Measurements from ENCODE around the gene RTEL1. TPM values are rescaled to one million over a fixed set of nuclear protein-coding genes. Genes with fewer than 3 reads are reported as not detected.

RTEL1 gene, protein sequence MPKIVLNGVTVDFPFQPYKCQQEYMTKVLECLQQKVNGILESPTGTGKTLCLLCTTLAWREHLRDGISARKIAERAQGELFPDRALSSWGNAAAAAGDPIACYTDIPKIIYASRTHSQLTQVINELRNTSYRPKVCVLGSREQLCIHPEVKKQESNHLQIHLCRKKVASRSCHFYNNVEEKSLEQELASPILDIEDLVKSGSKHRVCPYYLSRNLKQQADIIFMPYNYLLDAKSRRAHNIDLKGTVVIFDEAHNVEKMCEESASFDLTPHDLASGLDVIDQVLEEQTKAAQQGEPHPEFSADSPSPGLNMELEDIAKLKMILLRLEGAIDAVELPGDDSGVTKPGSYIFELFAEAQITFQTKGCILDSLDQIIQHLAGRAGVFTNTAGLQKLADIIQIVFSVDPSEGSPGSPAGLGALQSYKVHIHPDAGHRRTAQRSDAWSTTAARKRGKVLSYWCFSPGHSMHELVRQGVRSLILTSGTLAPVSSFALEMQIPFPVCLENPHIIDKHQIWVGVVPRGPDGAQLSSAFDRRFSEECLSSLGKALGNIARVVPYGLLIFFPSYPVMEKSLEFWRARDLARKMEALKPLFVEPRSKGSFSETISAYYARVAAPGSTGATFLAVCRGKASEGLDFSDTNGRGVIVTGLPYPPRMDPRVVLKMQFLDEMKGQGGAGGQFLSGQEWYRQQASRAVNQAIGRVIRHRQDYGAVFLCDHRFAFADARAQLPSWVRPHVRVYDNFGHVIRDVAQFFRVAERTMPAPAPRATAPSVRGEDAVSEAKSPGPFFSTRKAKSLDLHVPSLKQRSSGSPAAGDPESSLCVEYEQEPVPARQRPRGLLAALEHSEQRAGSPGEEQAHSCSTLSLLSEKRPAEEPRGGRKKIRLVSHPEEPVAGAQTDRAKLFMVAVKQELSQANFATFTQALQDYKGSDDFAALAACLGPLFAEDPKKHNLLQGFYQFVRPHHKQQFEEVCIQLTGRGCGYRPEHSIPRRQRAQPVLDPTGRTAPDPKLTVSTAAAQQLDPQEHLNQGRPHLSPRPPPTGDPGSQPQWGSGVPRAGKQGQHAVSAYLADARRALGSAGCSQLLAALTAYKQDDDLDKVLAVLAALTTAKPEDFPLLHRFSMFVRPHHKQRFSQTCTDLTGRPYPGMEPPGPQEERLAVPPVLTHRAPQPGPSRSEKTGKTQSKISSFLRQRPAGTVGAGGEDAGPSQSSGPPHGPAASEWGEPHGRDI (N-terminal part only)
- total RNA-seq: 14.7 and 16.0 TPM in 2 replicates

DNA sequence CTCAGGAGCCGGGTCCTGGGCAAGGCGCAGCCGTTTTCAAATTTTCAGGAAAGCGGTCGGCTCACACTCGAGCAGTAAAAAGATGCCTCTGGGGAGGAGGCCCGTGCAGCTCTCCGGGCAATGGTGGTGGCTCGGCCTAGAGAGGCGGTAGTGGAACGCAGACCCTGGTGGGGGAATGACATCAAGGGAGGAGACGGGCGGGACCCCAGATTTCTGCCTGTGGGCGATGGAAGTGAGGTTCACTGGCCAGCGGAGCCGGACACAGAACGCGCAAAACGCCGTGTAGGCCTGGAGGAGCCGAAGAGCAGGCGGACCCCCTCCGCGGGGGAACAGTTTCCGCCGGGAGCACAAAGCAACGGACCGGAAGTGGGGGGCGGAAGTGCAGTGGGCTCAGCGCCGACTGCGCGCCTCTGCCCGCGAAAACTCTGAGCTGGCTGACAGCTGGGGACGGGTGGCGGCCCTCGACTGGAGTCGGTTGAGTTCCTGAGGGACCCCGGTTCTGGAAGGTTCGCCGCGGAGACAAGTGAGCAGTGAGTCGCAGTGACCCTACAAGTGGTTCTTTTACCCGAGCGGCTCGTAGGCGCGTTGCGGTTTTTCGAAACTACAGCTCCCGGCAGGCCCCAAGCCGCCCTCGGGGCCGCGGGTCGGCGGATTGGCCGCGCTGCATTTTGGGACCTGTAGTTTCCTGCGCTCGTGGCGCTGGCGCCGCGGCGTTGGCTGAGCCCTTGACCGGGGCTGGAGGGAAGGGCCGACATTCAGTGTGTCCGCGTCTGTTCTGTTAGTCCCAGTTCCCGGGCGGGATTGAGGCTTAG is at the start of gene RTEL1:
TSS of gene RTEL1 (plus strand) at position 376 of the 812 bp plus-strand sequence. CDS start 1,091 bp downstream, outside the sequence.

DNA sequence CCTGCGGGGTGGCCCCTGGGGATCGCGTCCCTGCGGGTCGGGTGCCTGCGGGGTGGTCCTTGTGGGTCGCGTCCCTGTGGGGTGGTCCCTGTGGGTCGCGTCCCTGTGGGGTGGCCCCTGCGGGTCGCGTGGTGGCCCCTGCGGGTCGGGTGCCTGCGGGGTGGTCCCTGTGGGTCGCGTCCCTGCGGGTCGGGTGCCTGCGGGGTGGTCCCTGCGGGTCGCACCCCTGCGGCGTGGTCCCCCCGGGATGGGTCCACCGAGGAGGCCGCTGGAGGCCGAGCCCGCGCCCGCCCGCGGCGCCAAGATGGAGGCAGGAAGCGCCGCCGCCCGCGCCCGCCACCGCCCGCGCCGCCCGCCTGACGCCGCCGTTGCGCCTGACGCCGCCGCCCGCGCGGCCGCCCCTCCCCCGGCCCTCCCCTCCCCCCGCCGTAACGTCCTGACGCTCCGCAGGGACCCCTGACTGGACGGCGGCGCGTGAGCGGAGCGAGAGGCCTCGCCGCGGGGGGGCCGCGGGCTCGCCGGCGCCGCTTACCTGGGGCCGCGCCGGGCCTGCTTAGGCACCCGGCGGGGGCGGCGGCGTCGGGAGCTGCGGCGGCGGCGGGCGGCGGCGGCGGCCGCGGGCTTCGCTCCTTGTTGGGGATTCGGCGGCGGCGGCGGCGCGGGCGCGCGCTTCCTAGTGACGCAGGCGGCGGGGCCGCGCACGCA is 31.5 kb upstream of the RTEL1 start, which contains the start of gene GMEB2:
TSS of gene GMEB2 (minus strand) at position 678 of the 705 bp plus-strand sequence. CDS start 7,704 bp downstream, outside the sequence.

DNA sequence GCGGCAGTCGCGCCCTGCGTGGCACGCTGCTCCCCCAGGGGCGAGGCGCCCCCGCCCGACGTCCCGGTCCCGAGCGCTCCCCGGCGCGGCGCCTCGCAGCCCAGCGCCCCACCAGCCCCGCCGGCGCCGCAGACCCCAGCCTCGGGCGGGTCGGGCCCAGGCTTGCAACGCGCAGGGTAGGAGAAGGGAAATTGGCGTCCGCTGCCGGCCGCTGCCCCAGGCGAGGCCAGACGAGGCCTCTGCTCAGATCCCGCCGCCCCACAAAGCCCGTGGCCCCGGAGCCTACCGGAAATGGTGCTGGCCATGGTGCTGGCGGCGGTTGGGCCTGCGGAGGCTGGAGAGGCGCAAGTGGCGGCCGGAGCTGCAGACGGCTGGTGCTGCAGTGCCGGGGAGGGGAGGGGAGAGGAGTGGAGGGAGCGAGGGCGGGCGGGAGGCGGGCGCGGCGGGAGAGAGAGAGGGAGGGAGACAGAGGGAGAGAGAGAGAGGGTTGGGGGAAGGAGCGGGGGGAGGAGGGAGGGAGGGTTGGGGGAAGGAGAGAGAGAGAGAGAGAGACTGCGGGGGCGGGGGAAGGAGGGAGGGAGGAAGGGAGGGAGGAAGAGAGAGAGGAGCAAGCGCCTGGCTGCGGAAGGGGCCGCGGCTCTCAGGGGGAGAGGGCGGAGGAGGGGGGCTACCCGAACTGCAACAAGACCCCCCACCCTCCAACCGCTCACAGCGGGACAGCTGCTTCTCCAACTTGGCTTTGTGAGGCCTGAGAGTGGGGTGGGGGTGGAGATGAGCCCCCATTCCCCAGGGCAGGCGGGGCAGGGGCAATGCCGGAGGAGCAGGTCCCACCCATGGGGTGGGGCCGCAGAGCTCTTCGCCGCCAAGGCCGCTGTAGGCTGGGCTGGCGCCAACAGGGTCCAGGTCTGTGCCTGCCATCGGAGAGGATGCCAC is 4.8 kb upstream of the RTEL1 start, which contains the start of gene STMN3:
TSS of gene STMN3 (minus strand) at position 384 of the 933 bp plus-strand sequence. CDS start at position 305, 79 bp downstream.

DNA sequence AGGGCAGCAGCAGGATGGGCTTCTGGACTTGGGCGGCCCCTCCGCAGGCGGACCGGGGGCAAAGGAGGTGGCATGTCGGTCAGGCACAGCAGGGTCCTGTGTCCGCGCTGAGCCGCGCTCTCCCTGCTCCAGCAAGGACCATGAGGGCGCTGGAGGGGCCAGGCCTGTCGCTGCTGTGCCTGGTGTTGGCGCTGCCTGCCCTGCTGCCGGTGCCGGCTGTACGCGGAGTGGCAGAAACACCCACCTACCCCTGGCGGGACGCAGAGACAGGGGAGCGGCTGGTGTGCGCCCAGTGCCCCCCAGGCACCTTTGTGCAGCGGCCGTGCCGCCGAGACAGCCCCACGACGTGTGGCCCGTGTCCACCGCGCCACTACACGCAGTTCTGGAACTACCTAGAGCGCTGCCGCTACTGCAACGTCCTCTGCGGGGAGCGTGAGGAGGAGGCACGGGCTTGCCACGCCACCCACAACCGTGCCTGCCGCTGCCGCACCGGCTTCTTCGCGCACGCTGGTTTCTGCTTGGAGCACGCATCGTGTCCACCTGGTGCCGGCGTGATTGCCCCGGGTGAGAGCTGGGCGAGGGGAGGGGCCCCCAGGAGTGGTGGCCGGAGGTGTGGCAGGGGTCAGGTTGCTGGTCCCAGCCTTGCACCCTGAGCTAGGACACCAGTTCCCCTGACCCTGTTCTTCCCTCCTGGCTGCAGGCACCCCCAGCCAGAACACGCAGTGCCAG is 38.7 kb downstream of the RTEL1 start, which contains the start of gene TNFRSF6B:
TSS of gene TNFRSF6B (plus strand) at position 25 of the 729 bp plus-strand sequence. CDS start at position 141, 116 bp downstream.

DNA sequence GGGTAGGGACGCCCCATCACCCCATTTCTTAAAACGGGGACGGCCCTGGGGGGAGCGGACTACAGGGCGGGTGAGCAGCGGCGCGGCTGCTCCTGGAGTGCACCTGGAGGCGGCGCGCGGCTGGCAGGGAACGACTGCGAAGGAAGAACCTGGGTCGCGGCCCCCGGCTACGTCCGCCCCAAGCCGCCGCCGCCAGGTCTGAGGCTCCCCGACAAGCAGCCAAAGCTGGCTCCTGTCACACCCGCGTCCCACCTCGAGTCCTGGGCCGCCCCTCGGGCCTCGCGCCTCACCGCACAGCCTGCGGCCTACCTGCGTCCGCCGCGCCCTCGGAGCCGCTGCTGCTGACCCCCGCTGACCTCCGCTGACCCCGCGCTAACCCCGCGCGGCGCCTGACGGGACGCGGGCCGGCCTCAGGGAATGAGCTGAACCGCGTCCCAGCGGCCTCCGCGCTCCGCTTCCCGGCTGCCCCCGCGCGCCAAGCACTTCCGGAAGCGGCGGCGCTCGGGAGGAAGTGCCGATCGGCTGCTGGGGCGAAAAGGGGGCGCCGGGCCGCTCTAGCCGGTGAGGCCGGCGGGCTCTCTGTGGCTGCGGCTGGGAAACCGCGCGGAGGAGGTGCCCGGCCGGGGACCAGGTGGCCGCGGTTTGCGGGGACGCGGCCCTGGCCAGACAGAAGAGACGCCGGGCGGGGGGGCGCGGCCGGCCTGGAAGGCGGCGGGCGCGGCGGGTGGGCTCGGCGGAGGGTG is 49.6 kb downstream of the RTEL1 start, which contains the start of the genes ARFRP1 and ZGPAT:
TSS of gene ARFRP1 (minus strand) at position 419 of the 743 bp plus-strand sequence. CDS start 885 bp downstream, outside the sequence.
TSS of gene ZGPAT (plus strand) at position 482 of the 743 bp plus-strand sequence. CDS start 542 bp downstream, outside the sequence.

DNA sequence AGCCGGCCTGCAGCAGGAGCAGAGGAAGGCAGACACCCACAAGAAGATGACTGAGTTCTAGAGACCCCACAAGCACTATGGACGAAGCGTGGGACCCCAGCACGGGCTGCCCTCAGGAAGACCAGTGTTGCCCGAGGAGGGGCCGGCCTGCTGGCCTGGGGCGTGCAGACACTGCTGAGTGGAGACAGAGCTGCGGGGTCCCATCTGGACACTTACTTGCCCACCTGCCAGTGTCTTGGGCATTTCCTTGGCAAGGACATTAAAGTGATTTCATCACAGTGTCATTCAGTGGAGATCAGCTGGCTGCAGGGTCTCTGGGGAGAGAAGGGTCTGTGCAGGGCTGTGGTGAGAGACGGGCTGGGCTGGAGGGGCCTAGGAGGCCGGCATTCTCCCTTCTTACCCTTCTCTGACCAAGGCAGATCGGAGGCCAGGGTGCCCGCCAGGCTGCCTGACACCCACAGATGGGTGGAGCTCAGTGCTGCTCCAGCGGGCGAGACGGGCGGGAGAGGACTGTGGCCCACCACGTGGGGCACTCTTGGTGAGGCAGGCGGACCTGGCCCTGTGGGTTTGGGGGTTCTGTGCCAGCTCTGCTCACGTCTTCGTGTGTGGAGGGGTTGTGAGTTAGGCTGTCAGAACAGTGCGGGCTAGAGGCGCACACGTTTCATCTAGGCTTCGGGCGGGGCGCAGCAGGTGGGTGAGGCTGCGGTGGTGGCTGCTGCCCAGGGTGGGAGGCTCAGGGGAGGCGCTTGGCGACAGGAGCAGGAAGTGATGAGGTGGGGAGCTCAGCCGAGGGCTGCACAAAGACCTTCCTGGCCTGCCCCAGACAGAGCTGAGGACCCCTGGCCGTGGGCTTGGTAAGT is 78.0 kb downstream of the RTEL1 start, which contains the start of gene LIME1:
TSS of gene LIME1 (plus strand) at position 806 of the 860 bp plus-strand sequence. CDS start 886 bp downstream, outside the sequence.

DNA sequence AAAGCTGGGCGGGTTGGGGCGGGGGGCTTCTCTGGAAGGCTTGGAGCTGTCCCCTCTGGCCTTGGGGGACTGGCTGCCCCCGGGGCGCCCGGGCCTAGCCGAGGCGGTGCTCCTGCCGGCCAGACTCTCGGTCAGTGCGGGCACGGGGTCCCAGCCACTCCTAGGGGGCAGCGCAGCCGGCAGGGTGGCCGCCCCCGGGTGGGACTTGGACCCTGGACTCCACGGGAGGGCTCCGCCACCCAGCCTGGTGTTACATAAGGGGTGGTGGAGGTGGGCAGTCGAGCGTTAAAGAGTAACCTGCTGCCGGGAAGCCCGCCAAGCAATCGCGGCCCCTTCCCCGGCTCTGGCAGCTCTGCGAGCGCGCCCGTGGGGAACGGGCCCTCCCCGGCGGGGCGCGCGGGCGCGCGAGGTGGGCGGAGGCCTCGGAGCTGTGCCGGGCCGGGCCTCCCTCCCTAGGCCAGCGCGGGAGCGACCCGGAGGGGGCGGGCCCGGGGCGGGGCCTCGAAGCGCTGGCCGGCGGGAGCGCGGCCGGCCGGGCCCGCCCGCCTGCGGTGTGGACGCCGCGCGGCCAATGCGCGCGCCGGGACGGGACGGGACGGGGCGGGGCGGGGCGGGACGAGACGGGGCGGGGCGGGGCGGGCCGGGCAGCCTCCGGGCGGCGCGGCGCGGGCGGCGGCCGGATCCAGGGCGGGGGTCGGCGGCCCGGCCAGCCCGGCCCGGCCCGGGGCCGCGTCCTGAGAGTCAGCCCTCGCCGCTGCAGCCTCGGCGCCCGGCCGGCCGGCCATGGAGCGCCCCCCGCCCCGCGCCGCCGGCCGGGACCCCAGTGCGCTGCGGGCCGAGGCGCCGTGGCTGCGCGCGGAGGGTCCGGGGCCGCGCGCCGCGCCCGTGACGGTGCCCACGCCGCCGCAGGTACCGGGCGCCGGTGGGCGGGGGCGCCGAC is 81.3 kb downstream of the RTEL1 start, which contains the start of gene SLC2A4RG:
TSS of gene SLC2A4RG (plus strand) at position 647 of the 940 bp plus-strand sequence. CDS start at position 784, 137 bp downstream.

Other genes starting within 250 kb of the RTEL1 start
- gene KCNQ2, start 185.7 kb upstream of the RTEL1 start, total RNA-seq: not detected in 2 replicates
- not detected in 2 replicates for gene EEF1A2, start 159.2 kb upstream of the RTEL1 start, total RNA-seq
- 156 and 298 TPM in 2 replicates for gene PPDPF, start 137.5 kb upstream of the RTEL1 start, total RNA-seq
- 16.7 and 28.0 TPM in 2 replicates for gene PTK6, start 120.9 kb upstream of the RTEL1 start, total RNA-seq
- 0.39 TPM in 1 of 2 replicates, not detected in the other for gene SRMS, start 110.6 kb upstream of the RTEL1 start, total RNA-seq
- gene FNDC11, start 104.2 kb upstream of the RTEL1 start, total RNA-seq: 1.1 and 1.7 TPM in 2 replicates
- 28.9 and 40.2 TPM in 2 replicates for gene HELZ2, start 84.1 kb upstream of the RTEL1 start, total RNA-seq
- 10.3 and 11.2 TPM in 2 replicates for gene GMEB2, start 31.2 kb upstream of the RTEL1 start, total RNA-seq
- 14.6 and 24.8 TPM in 2 replicates for gene STMN3, start 4.9 kb upstream of the RTEL1 start, total RNA-seq
- gene TNFRSF6B, start 38.3 kb downstream of the RTEL1 start, total RNA-seq: 619 and 1,142 TPM in 2 replicates
- gene ARFRP1, start 49.7 kb downstream of the RTEL1 start, total RNA-seq: 37.6 and 39.0 TPM in 2 replicates
- gene ZGPAT, start 49.7 kb downstream of the RTEL1 start, total RNA-seq: 23.2 and 24.1 TPM in 2 replicates
- gene LIME1, start 78.4 kb downstream of the RTEL1 start, total RNA-seq: 7.3 and 8.9 TPM in 2 replicates
- gene SLC2A4RG, start 81.5 kb downstream of the RTEL1 start, total RNA-seq: 116 and 119 TPM in 2 replicates
- 0.23 and 0.78 TPM in 2 replicates for gene ZBTB46, start 173.0 kb downstream of the RTEL1 start, total RNA-seq
- not detected in 2 replicates for gene ABHD16B, start 203.2 kb downstream of the RTEL1 start, total RNA-seq
- 146 and 151 TPM in 2 replicates for gene TPD52L2, start 207.0 kb downstream of the RTEL1 start, total RNA-seq
- 61.3 and 64.2 TPM in 2 replicates for gene DNAJC5, start 236.8 kb downstream of the RTEL1 start, total RNA-seq